Right ventricle myocardium inferior (tissue), 1 donor: ENCODE data around the gene HOXB3. TPM values are rescaled to one million over a fixed set of nuclear protein-coding genes. Genes with fewer than 3 reads are reported as not detected.
"Not testable (repeated sequence)": the region's sequence is repeated elsewhere in the genome, so short reads cannot be mapped to it uniquely, and the experiment has no call there.

Source experiments
- ATAC-seq: fragments of 200-7000 bp; cut with Tn5 transposase; one replicate; pipeline ENCODE4 v1.9.1; 2020; ENCODE audit warnings: mild to moderate bottlenecking, moderate library complexity
- DNase-seq: peaks from one replicate; pipeline ENCODE4 v3.0.0; 2021; ENCODE audit errors: missing footprints
- intact Hi-C: fragments of 100-400 bp; cut with DNase I; formaldehyde crosslinking; loops from one replicate; pipeline ENCODE4 v1.11.0; 2022
- total RNA-seq: library from RNA; stranded (reverse); fragmentation: NEBNext Ultra II Directional; extraction: Animal tissue kit (Norgen Biotek cat#: 25700); gene quantifications from one replicate; pipeline ENCODE4 v1.2.1, GENCODE V29; 2021
- donor health status: DM: no; HTN: yes; CAD: no; lungs with severe emphysema.

HOXB3 gene
- total RNA-seq, 1 donor from 2014 or later = 1.2 TPM

DNA sequence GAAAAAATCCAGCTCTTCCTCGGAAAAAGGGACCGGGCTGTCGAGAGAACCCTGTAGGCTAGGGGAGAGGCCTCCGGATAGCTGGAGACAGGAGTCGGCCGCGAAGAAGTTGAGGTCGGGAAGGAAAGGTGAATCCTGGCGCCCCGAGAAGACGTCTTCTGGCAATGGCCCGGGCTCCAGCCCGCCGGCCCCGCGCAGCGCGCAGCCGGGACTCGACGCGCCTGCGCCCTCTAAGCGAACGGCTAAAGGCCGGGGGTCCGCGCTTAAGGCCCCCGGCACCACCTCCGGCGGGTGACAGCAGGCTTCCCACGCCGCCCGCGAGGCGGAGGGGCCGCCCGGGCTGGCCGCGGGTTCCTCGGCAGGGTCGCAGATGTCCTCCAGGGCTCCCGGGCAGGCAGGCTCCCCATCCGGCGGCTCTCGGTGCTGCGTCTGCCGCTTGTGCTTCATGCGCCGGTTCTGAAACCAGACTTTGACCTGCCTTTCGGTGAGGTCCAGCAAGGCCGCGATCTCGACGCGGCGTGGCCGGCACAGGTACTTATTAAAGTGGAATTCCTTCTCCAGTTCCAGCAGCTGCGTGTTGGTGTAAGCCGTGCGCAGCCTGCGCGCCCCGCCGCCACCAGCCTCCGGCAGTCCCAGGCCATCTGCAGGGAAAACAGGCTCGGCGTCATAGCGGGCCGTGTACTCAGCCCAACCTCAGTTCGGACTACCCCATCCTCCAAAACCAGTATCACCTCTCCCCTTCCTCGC is 46.8 kb downstream of the HOXB3 start:
- intact Hi-C loops = no loop called here
- ATAC-seq (peak; percentile 22), DNase-seq (no peak)

- intact Hi-C loops = no loop called here
- no peak for DNase-seq
These were observed 47.3 kb downstream of the HOXB3 start for GRCh38 chr17:48542698-48543106.

GRCh38 chr17:48542114-48542656 is 47.9 kb downstream of the HOXB3 start:
- ATAC-seq (no peak), DNase-seq (no peak)
- intact Hi-C loops = no loop called here

More at GRCh38 chr17:48542698-48543106, 47.3 kb downstream of the HOXB3 start:
- ATAC-seq = no peak

- DNase-seq = peak; percentile 85
- peak; percentile 81 for ATAC-seq
- intact Hi-C loops = loop anchor here (1.0 kb wide), 1 partner anchor 39 kb away; no protein-coding TSS in a partner anchor
These were observed 48.4 kb downstream of the HOXB3 start for GRCh38 chr17:48541577-48542113.

- DNase-seq (no peak), ATAC-seq (no peak)
- intact Hi-C loops = loop anchor here (1.0 kb wide), 1 partner anchor 39 kb away; no protein-coding TSS in a partner anchor
These were observed 48.9 kb downstream of the HOXB3 start for GRCh38 chr17:48541036-48541576.

- ATAC-seq = no peak
- DNase-seq = no peak
- intact Hi-C loops = no loop called here
These were observed 49.8 kb downstream of the HOXB3 start for GRCh38 chr17:48540213-48540612.

DNA sequence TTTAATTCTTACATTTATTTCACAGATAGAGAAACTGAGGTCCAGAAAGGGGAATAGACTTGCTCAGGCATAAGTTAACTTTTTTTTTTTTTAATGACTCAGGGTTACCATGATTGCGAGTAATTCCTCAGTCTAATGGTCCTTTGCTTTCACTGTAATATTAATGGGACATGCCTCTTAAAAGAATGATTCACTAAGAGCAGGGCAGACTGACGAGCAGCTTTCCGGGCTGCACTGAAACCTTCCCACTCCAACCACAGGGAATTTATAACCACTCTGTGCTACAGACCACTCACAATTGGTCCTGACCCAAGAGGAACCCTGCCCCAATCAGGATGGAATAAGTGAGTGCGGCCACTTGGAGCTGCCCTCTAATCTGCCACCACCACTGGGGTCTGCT is 50.9 kb downstream of the HOXB3 start:
- no peak for DNase-seq
- intact Hi-C loops = no loop called here
- ATAC-seq = no peak

DNA sequence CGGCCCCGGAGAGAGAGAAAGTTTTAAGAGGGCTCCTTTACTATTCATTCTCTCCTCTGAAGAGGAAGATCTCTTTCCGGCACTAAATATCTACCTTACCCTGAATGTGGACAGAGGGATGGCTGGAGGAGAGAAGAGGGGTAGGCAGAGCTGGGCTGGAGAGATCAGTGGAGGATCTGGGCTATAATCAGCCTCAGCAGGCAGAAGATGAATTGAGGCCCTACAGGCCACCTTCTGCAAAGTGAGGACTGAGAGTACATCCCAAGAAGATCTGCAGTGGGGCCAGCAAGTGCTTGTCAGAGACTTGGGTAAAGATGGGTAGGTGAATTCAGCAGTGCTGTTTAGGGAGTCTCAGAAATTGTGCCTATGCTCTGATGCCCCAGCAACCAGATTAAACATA is 52.7 kb downstream of the HOXB3 start:
- ATAC-seq (no peak), DNase-seq (no peak)
- intact Hi-C loops = no loop called here

- ATAC-seq, intact Hi-C loops, DNase-seq: not testable (repeated sequence)
These were observed 54.1 kb downstream of the HOXB3 start for GRCh38 chr17:48535793-48536559.

DNA sequence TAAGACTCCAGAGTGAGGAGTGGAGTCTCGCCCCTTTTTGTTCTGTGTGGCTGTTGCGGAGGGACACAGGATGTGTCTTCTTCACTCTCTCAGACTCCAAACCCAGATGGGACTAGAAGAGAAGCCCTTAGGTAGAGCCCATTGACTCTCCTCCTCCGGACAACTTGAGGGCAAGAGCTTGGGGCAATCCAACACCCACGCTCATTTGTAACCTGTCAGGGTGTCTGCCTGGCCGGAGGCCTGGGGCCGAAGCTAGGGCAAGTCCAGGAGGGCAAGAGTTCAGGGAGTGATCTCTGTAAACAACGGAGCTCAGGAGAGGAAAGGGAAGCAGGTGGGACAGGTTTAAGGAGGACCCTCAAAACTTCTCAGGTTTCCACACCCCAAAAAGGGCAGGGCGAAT is 57.8 kb downstream of the HOXB3 start:
- intact Hi-C loops = no loop called here

GRCh38 chr17:48530887-48531272 is 59.2 kb downstream of the HOXB3 start, which contains the start of gene HOXB1:
Gene HOXB1 (minus strand): TSS chr17:48531011. CDS start chr17:48530904, 107 bp downstream.
- intact Hi-C loops = no loop called here
- no peak for DNase-seq
- ATAC-seq = no peak

More for the DNA sequence above, 57.8 kb downstream of the HOXB3 start:
- ATAC-seq (no peak), DNase-seq (no peak)

GRCh38 chr17:48530208-48530886 is 59.7 kb downstream of the HOXB3 start:
- intact Hi-C loops = no loop called here
- ATAC-seq = no peak

GRCh38 chr17:48529683-48530009 is 60.4 kb downstream of the HOXB3 start:
- DNase-seq = no peak
- ATAC-seq = no peak
- intact Hi-C loops = no loop called here

More at GRCh38 chr17:48530208-48530886, 59.7 kb downstream of the HOXB3 start:
- peak; percentile 68 for DNase-seq

GRCh38 chr17:48528936-48529682 is 60.9 kb downstream of the HOXB3 start:
- ATAC-seq = no peak
- intact Hi-C loops = no loop called here
- no peak for DNase-seq

DNA sequence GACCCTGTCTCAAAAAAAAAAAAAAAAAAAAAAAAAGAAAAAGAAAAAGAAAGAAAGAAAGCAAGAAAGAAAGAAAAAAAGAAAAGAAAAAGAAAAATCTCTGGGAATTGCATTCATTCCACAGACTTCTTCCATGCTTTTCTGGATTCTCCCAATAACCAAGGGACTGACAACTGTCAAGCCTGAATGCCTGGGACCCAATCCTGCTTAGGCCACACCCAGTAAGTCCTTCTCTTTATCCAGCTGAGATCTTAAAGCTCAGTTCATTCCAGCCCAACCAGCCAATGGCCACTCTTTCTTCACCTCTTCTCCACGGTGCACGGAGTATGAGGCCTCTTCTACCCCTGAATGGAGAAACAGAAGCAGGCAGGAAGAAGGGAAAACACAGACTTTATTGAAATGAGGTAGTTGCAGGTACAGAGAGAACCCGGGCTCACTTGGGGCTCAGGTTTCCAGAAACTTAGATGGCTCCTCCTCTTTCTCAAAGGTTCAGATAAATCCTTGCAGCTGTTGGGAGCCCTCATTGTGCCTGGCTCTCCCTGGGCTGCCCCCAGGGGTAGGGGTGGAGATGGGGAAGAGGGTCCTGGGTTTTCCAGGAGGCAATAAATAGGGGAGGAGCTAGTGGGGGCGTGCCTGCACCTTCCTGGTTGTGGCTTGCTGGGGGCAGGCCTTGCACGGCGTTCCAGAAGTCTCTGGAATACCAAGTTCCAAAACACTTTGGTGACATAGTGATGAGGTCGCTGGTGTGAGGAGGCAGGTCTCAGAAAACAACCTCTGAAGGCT is 61.7 kb downstream of the HOXB3 start:
- DNase-seq = no peak
- intact Hi-C loops = no loop called here

DNA sequence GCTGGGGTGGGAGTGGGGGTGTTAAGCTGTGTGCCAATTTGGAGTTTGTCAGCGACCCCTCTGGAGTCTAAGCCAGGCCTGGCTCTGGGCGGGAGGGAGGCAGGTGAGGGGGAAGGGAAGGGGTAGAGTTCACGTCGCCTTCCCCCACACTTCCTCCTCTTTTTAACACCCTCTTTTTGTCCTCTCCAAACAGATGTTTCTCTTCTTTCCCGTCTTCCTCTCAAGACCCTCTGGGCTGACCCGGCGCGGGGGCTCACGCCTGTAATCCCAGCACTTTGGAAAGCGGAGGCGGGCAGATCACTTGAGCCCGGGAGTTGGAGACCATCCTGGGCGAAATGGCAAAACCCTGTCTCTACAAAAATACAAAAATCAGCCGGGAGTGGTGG is 62.5 kb downstream of the HOXB3 start:
- no peak for ATAC-seq
- no peak for DNase-seq
- intact Hi-C loops = no loop called here

More for the DNA sequence above, 61.7 kb downstream of the HOXB3 start:
- no peak for ATAC-seq
